ENCODE results near the gene S1PR3. TPM values are rescaled to one million over a fixed set of nuclear protein-coding genes. Genes with fewer than 3 reads are reported as not detected.

The S1PR3 gene
- total and polyA plus RNA-seq, 4 donors = 1.4 to 4.5 (median 2.9) TPM

DNA sequence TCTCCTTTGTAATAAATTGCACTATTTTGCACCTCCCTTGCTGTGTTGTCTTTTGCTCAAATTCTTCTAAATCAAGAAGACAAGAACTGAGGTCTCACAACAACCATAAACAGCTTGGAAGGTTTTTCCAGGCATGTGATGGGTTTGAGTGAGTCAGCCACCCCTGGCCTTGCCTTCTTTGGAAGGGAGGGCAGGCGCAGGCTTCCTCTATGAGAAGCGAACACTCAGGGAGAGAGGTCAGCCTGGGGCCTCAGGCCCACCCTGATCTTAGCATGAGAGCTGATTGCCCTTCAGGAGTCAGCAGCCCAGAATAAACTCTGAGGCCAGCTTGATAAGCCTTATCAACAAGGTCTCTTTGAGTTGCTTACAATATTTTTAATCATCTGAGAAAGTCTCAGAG lies 31.6 kb downstream of the S1PR3 start:
- no peak for DNase-seq (ENCODE audit: low spot score)
- no peaks in the 10 kb centered on the region for H3K36me3 ChIP-seq (ENCODE audit: control insufficient read depth in 4 of 4, insufficient read depth in 3 of 4, low read depth in 1 of 4, low read length in 3 of 4)
- TF ChIP-seq, protein P1, sequence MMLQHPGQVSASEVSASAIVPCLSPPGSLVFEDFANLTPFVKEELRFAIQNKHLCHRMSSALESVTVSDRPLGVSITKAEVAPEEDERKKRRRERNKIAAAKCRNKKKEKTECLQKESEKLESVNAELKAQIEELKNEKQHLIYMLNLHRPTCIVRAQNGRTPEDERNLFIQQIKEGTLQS (IDR thresholded peaks at IDR 0.05) = no peak
- TF ChIP-seq RXRA (IDR thresholded peaks at IDR 0.05) (no peak), SP1 (IDR thresholded peaks at IDR 0.05) (no peak), JUND (IDR thresholded peaks at IDR 0.05) (no peak), HNF4A (conservative IDR thresholded peaks at IDR 0.05) (no peak), RAD21 (IDR thresholded peaks at IDR 0.05) (no peak), MAX (IDR thresholded peaks at IDR 0.05) (no peak), NR2F2 (IDR thresholded peaks at IDR 0.05) (no peak), TAF1 (conservative IDR thresholded peaks at IDR 0.05) (no peak), HNF4G (IDR thresholded peaks at IDR 0.05) (no peak)
- TF ChIP-seq, protein P2, sequence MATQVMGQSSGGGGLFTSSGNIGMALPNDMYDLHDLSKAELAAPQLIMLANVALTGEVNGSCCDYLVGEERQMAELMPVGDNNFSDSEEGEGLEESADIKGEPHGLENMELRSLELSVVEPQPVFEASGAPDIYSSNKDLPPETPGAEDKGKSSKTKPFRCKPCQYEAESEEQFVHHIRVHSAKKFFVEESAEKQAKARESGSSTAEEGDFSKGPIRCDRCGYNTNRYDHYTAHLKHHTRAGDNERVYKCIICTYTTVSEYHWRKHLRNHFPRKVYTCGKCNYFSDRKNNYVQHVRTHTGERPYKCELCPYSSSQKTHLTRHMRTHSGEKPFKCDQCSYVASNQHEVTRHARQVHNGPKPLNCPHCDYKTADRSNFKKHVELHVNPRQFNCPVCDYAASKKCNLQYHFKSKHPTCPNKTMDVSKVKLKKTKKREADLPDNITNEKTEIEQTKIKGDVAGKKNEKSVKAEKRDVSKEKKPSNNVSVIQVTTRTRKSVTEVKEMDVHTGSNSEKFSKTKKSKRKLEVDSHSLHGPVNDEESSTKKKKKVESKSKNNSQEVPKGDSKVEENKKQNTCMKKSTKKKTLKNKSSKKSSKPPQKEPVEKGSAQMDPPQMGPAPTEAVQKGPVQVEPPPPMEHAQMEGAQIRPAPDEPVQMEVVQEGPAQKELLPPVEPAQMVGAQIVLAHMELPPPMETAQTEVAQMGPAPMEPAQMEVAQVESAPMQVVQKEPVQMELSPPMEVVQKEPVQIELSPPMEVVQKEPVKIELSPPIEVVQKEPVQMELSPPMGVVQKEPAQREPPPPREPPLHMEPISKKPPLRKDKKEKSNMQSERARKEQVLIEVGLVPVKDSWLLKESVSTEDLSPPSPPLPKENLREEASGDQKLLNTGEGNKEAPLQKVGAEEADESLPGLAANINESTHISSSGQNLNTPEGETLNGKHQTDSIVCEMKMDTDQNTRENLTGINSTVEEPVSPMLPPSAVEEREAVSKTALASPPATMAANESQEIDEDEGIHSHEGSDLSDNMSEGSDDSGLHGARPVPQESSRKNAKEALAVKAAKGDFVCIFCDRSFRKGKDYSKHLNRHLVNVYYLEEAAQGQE (IDR thresholded peaks at IDR 0.05) = no peak
- no peaks in the 10 kb centered on the region for H3K9me3 ChIP-seq (ENCODE audit: control insufficient read depth in 4 of 4, low read length in 3 of 4)
- H3K27me3 ChIP-seq (ENCODE audit: control insufficient read depth in 4 of 4, insufficient read depth in 4 of 4, low read length in 3 of 4) = no peaks in the 10 kb centered on the region
- H3K4me1 ChIP-seq (ENCODE audit: control insufficient read depth in 4 of 4, insufficient read depth in 4 of 4, low read length in 3 of 4) = no peaks in the 10 kb centered on the region
- 75% methylated on average over 2 of the region's 2 CpGs for WGBS
- no peak overlapping the region for H3K4me3 ChIP-seq (ENCODE audit: low read depth in 1 of 3, low read length in 3 of 3)
- no peak overlapping the region for H3K27ac ChIP-seq (ENCODE audit: low read depth in 1 of 2, low read length in 2 of 2)
- no peak overlapping the region for H3K9ac ChIP-seq (ENCODE audit: low read depth in 1 of 2, low read length in 2 of 2)

DNA sequence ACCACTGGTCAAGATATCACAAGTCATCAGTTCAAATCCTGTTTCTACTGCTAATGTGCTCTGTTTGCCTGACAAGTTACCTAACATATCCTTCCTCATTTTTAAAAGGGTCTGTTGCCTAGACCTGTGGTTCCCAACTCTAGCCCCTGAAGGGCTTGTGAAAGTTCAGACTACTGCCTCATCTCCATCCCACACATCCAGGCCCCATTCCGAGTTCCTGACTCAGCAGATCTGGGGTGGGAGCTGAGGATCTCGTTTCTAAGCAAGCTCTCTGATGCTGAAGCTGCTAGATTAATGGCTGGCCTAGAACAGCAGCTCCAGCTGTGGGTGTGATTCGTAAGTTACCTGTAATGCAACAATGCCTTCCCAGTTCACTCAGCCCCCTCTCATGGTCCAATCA lies 32.5 kb downstream of the S1PR3 start:
- no peak for DNase-seq (ENCODE audit: low spot score)
- no peak overlapping the region for H3K27ac ChIP-seq (ENCODE audit: low read depth in 1 of 2, low read length in 2 of 2)

More for the DNA sequence above, 32.5 kb downstream of the S1PR3 start:
- Histone ChIP-seq H3K9me3 (ENCODE audit: control insufficient read depth in 4 of 4, low read length in 3 of 4) (no peaks in the 10 kb centered on the region), H3K36me3 (ENCODE audit: control insufficient read depth in 4 of 4, insufficient read depth in 3 of 4, low read depth in 1 of 4, low read length in 3 of 4) (no peaks in the 10 kb centered on the region), H3K4me3 (ENCODE audit: low read depth in 1 of 3, low read length in 3 of 3) (no peak overlapping the region), H3K4me1 (ENCODE audit: control insufficient read depth in 4 of 4, insufficient read depth in 4 of 4, low read length in 3 of 4) (no peaks in the 10 kb centered on the region), H3K27me3 (ENCODE audit: control insufficient read depth in 4 of 4, insufficient read depth in 4 of 4, low read length in 3 of 4) (no peaks in the 10 kb centered on the region), H3K9ac (ENCODE audit: low read depth in 1 of 2, low read length in 2 of 2) (no peak overlapping the region)
- WGBS = 73% methylated on average over 3 of the region's 3 CpGs
- TF ChIP-seq FOXA2 (IDR thresholded peaks at IDR 0.05) (no peak), YY1 (IDR thresholded peaks at IDR 0.05) (no peak), HNF4A (conservative IDR thresholded peaks at IDR 0.05) (no peak), RXRA (IDR thresholded peaks at IDR 0.05) (no peak), JUND (IDR thresholded peaks at IDR 0.05) (no peak), ZBTB33 (IDR thresholded peaks at IDR 0.05) (no peak), SP1 (IDR thresholded peaks at IDR 0.05) (no peak), RAD21 (IDR thresholded peaks at IDR 0.05) (no peak), CTCF (IDR thresholded peaks at IDR 0.05; ENCODE audit: low read depth, low read length, missing input control) (no peak), EGR1 (IDR thresholded peaks at IDR 0.05; ENCODE audit: low read depth in 2 of 2) (no peak)
- TF ChIP-seq, protein P2 (IDR thresholded peaks at IDR 0.05) = no peak
- TF ChIP-seq, protein P1 (IDR thresholded peaks at IDR 0.05) = no peak
